HEK293 (cell line): Measurements from ENCODE around the gene DENND2A.

Experiments
- KLF8 ChIP-seq: fragments of 450-650 bp; formaldehyde crosslinking; IDR thresholded peaks from 2 replicates; pipeline ENCODE4 v1.5.1; 2016; ENCODE audit warnings: missing biosample characterization, missing genetic modification characterization
- TCF7L2 ChIP-seq: IDR thresholded peaks from 2 replicates; pipeline ENCODE4 v1.6.1; 2011; ENCODE audit warnings: low read depth, mild to moderate bottlenecking, inconsistent platforms, low read length, moderate library complexity, borderline replicate concordance
- ZBTB8A ChIP-seq: fragments of 450-650 bp; formaldehyde crosslinking; IDR thresholded peaks from 2 replicates; pipeline ENCODE4 v1.5.1; 2016; ENCODE audit warnings: missing biosample characterization, missing genetic modification characterization
- ZNF133 ChIP-seq: fragments of 450-650 bp; formaldehyde crosslinking; IDR thresholded peaks from 2 replicates; pipeline ENCODE4 v1.5.1; 2016; ENCODE audit warnings: missing biosample characterization, missing genetic modification characterization
- ZNF24 ChIP-seq: fragments of 450-650 bp; formaldehyde crosslinking; IDR thresholded peaks from 2 replicates; pipeline ENCODE4 v1.5.1; 2016; ENCODE audit warnings: missing biosample characterization, missing genetic modification characterization
- ZNF274 ChIP-seq, 2 experiments: fragments of 200-500 bp in 1 of 2; fragments of 450-650 bp in 1 of 2; sonication (Bioruptor generic) in 1 of 2; formaldehyde crosslinking in 1 of 2; IDR thresholded peaks; 2 replicates each; pipeline versions ENCODE4 v1.5.1 to v1.6.1; 2014 to 2016; ENCODE audit warnings: borderline replicate concordance in 1 of 2, inconsistent platforms in 1 of 2, low read length in 1 of 2, missing biosample characterization in 1 of 2, missing genetic modification characterization in 1 of 2
- ZNF366 ChIP-seq: fragments of 450-650 bp; formaldehyde crosslinking; conservative IDR thresholded peaks from 2 replicates; pipeline ENCODE4 v1.5.1; 2016; ENCODE audit warnings: missing biosample characterization, missing genetic modification characterization
- ZNF530 ChIP-seq: fragments of 450-650 bp; formaldehyde crosslinking; IDR thresholded peaks from 2 replicates; pipeline ENCODE4 v1.5.1; 2016; ENCODE audit warnings: low read depth, missing biosample characterization, missing genetic modification characterization
- ZNF610 ChIP-seq: fragments of 450-650 bp; formaldehyde crosslinking; IDR thresholded peaks from 2 replicates; pipeline ENCODE4 v1.5.1; 2016; ENCODE audit warnings: missing biosample characterization, missing genetic modification characterization, borderline replicate concordance
- TF ChIP-seq, protein P1 (sequence below): fragments of 450-650 bp; formaldehyde crosslinking; IDR thresholded peaks from 2 replicates; pipeline ENCODE4 v1.5.1; 2016; ENCODE audit warnings: missing biosample characterization, missing genetic modification characterization
- TF ChIP-seq, protein P2 (sequence below): fragments of 450-650 bp; formaldehyde crosslinking; IDR thresholded peaks from 2 replicates; pipeline ENCODE4 v1.5.1; 2016; ENCODE audit warnings: missing biosample characterization, missing genetic modification characterization
- TF ChIP-seq, protein P3 (sequence below): fragments of 450-650 bp; formaldehyde crosslinking; IDR thresholded peaks from 2 replicates; pipeline ENCODE4 v1.5.1; 2016; ENCODE audit warnings: missing biosample characterization, missing genetic modification characterization

DNA sequence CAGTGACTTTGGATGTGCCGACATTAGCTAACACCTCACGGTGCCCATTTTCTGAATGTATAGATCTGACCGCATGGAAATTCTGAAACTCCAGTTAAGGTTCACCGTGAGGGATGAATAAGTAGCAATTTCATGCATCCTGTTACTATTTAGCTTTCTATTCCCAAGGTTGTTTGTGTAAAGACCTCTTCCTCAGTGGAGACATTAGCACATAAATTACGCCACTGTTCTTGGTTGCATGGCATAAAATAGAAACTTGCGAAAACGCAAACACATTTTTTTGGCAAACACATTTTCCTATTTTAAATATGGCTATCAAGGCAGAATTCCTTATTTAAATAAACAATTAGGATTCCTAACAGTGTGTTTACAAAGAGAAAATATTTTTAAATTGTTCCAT, 36.5 kb downstream of the DENND2A start:
- TF ChIP-seq, protein P1, sequence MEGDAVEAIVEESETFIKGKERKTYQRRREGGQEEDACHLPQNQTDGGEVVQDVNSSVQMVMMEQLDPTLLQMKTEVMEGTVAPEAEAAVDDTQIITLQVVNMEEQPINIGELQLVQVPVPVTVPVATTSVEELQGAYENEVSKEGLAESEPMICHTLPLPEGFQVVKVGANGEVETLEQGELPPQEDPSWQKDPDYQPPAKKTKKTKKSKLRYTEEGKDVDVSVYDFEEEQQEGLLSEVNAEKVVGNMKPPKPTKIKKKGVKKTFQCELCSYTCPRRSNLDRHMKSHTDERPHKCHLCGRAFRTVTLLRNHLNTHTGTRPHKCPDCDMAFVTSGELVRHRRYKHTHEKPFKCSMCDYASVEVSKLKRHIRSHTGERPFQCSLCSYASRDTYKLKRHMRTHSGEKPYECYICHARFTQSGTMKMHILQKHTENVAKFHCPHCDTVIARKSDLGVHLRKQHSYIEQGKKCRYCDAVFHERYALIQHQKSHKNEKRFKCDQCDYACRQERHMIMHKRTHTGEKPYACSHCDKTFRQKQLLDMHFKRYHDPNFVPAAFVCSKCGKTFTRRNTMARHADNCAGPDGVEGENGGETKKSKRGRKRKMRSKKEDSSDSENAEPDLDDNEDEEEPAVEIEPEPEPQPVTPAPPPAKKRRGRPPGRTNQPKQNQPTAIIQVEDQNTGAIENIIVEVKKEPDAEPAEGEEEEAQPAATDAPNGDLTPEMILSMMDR (tag by site-specific recombination) = no peak
- TF ChIP-seq, protein P2, sequence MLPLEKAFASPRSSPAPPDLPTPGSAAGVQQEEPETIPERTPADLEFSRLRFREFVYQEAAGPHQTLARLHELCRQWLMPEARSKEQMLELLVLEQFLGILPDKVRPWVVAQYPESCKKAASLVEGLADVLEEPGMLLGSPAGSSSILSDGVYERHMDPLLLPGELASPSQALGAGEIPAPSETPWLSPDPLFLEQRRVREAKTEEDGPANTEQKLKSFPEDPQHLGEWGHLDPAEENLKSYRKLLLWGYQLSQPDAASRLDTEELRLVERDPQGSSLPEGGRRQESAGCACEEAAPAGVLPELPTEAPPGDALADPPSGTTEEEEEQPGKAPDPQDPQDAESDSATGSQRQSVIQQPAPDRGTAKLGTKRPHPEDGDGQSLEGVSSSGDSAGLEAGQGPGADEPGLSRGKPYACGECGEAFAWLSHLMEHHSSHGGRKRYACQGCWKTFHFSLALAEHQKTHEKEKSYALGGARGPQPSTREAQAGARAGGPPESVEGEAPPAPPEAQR (tag by site-specific recombination) = no peak
- TF ChIP-seq ZNF274 (IDR thresholded peaks at IDR 0.05; ENCODE audit: low read length) (no peak), ZNF274 (tag by site-specific recombination; IDR thresholded peaks at IDR 0.05; ENCODE audit: borderline replicate concordance) (no peak), ZNF530 (no peak), ZBTB8A (tag by site-specific recombination) (no peak), ZNF610 (tag by site-specific recombination) (no peak), KLF8 (no peak), ZNF133 (tag by site-specific recombination) (no peak), ZNF366 (tag by site-specific recombination) (no peak), TCF7L2 (no peak), ZNF24 (tag by site-specific recombination) (no peak)
- TF ChIP-seq, protein P3, sequence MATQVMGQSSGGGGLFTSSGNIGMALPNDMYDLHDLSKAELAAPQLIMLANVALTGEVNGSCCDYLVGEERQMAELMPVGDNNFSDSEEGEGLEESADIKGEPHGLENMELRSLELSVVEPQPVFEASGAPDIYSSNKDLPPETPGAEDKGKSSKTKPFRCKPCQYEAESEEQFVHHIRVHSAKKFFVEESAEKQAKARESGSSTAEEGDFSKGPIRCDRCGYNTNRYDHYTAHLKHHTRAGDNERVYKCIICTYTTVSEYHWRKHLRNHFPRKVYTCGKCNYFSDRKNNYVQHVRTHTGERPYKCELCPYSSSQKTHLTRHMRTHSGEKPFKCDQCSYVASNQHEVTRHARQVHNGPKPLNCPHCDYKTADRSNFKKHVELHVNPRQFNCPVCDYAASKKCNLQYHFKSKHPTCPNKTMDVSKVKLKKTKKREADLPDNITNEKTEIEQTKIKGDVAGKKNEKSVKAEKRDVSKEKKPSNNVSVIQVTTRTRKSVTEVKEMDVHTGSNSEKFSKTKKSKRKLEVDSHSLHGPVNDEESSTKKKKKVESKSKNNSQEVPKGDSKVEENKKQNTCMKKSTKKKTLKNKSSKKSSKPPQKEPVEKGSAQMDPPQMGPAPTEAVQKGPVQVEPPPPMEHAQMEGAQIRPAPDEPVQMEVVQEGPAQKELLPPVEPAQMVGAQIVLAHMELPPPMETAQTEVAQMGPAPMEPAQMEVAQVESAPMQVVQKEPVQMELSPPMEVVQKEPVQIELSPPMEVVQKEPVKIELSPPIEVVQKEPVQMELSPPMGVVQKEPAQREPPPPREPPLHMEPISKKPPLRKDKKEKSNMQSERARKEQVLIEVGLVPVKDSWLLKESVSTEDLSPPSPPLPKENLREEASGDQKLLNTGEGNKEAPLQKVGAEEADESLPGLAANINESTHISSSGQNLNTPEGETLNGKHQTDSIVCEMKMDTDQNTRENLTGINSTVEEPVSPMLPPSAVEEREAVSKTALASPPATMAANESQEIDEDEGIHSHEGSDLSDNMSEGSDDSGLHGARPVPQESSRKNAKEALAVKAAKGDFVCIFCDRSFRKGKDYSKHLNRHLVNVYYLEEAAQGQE (tag by site-specific recombination) = no peak
